SK-N-SH (cell line): Measurements from ENCODE around the gene CDC42BPG. TPM values are rescaled to one million over a fixed set of nuclear protein-coding genes. Genes with fewer than 3 reads are reported as not detected.

Source experiments
- CTCF ChIA-PET: fragments of 300-600, 350-600 bp; formaldehyde crosslinking; extraction: SDS; loops from one replicate; lab custom pipeline; 2021; lab: Yijun Ruan, JAX
- POLR2A ChIA-PET: fragments of 350-600 bp; sonication (Branson Sonifier 250); formaldehyde crosslinking; extraction: SDS; loops from one replicate; lab custom pipeline; 2020; ENCODE audit warnings: antibody characterized with exemption, inconsistent platforms; lab: Yijun Ruan, JAX
- DNase-seq: peaks from one replicate; pipeline ENCODE4 v3.0.0; 2012
- H2AFZ ChIP-seq: fragments of 200-600 bp; sonication (generic); 2 replicates; pipeline ENCODE4 v1.8.1; 2016; ENCODE audit warnings: antibody characterized with exemption, mild to moderate bottlenecking, low read depth
- H3F3A ChIP-seq: fragments of 200-600 bp; sonication (generic); replicated peaks from 2 replicates; pipeline ENCODE3; 2016; ENCODE audit warnings: antibody characterized with exemption, mild to moderate bottlenecking; ENCODE audit not compliant: insufficient read depth
- H3K27ac ChIP-seq, 2 experiments: fragments of 200-500 bp in 1 of 2; fragments of 200-600 bp in 1 of 2; sonication (Bioruptor generic) in 1 of 2; sonication (generic), shearing (Covaris generic) in 1 of 2; 2 replicates each; pipeline versions ENCODE4 v1.5.1 to v1.6.1; 2014 to 2016; ENCODE audit warnings: low read depth in 2 of 2, inconsistent platforms in 1 of 2, low read length in 1 of 2, mild to moderate bottlenecking in 1 of 2, mixed read lengths in 1 of 2
- H3K27me3 ChIP-seq: fragments of 200-600 bp; sonication (generic), shearing (Covaris generic); 2 replicates; pipeline ENCODE4 v1.6.1; 2016; ENCODE audit warnings: mixed run types; ENCODE audit not compliant: insufficient read depth
- H3K36me3 ChIP-seq, 2 experiments: fragments of 200-500 bp in 1 of 2; fragments of 200-600 bp in 1 of 2; sonication (Bioruptor generic) in 1 of 2; sonication (generic) in 1 of 2; replicated peaks in 1 of 2; 2 replicates each; pipeline versions ENCODE3 to v1.5.1; 2014 to 2016; ENCODE audit warnings: low read length in 1 of 2, mild to moderate bottlenecking in 1 of 2; ENCODE audit not compliant: insufficient read depth in 2 of 2, control insufficient read depth in 1 of 2
- H3K4me1 ChIP-seq, 2 experiments: fragments of 200-500 bp in 1 of 2; fragments of 200-600 bp in 1 of 2; sonication (Bioruptor generic) in 1 of 2; sonication (generic), shearing (Covaris generic) in 1 of 2; 2 replicates each; pipeline versions ENCODE4 v1.5.1 to v1.6.1; 2014 to 2016; ENCODE audit warnings: low read depth in 1 of 2, low read length in 1 of 2, mixed run types in 1 of 2; ENCODE audit not compliant: insufficient read depth in 2 of 2, control insufficient read depth in 1 of 2
- H3K4me2 ChIP-seq: fragments of 200-600 bp; sonication (generic), shearing (Covaris generic); 2 replicates; pipeline ENCODE4 v1.6.1; 2017; ENCODE audit warnings: mixed run types
- H3K4me3 ChIP-seq, 2 experiments: fragments of 200-500 bp in 1 of 2; fragments of 200-600 bp in 1 of 2; sonication (Bioruptor generic) in 1 of 2; sonication (generic), shearing (Covaris generic) in 1 of 2; 2 replicates each; pipeline versions ENCODE4 v1.5.1 to v1.8.1; 2014 to 2016; ENCODE audit warnings: low read depth in 2 of 2, inconsistent platforms in 1 of 2, low read length in 1 of 2, mild to moderate bottlenecking in 1 of 2, mixed read lengths in 1 of 2, moderate library complexity in 1 of 2
- H3K79me2 ChIP-seq: fragments of 200-600 bp; sonication (generic); 2 replicates; pipeline ENCODE4 v1.8.1; 2017; ENCODE audit warnings: mild to moderate bottlenecking; ENCODE audit not compliant: insufficient read depth
- H3K9ac ChIP-seq: fragments of 200-600 bp; sonication (generic); 2 replicates; pipeline ENCODE4 v1.6.1; 2017; ENCODE audit warnings: mixed run types
- H3K9me2 ChIP-seq: fragments of 200-600 bp; sonication (generic); 2 replicates; pipeline ENCODE4 v1.6.1; 2017; ENCODE audit warnings: mixed run types
- H3K9me3 ChIP-seq: fragments of 200-600 bp; sonication (generic); 2 replicates; pipeline ENCODE4 v1.6.1; 2017; ENCODE audit warnings: mixed run types, mild to moderate bottlenecking, moderate library complexity
- H4K20me1 ChIP-seq: fragments of 200-600 bp; sonication (generic); 2 replicates; pipeline ENCODE4 v1.6.1; 2017; ENCODE audit warnings: mild to moderate bottlenecking, mixed run types; ENCODE audit not compliant: insufficient read depth
- GABPA ChIP-seq: IDR thresholded peaks from 2 replicates; pipeline ENCODE4 v1.4.0; 2012; ENCODE audit warnings: low read depth, mild to moderate bottlenecking
- GATA2 ChIP-seq: sonication (generic); formaldehyde crosslinking; IDR thresholded peaks from 2 replicates; pipeline ENCODE4 v1.5.0; 2020; ENCODE audit warnings: mild to moderate bottlenecking, missing genetic modification reagents
- RFX5 ChIP-seq: IDR thresholded peaks from 2 replicates; pipeline ENCODE4 v1.6.1; 2012; ENCODE audit warnings: mild to moderate bottlenecking, improper control_type of control experiment, low read length
- WGBS: methylation state at CpG from one replicate; pipeline ENCODE4 v1.1.6; 2017; ENCODE audit warnings: low lambda C conversion rate; 5-methylcytosine and 5-hydroxymethylcytosine counted together
- polyA plus RNA-seq, 3 experiments: library from polyadenylated mRNA; depleted of rRNA; stranded (reverse); fragments of >200 nt; gene quantifications; 2 replicates each; pipeline ENCODE4 v1.2.3, GENCODE V29; 2012
- TF ChIP-seq, protein P1 (sequence below): fragments of 150-350 bp; IDR thresholded peaks from 2 replicates; pipeline ENCODE4 v1.6.1; 2016; ENCODE audit warnings: mild to moderate bottlenecking, low read depth, low read length
- TF ChIP-seq, protein P2 (sequence below): fragments of 200-600 bp; sonication (generic); IDR thresholded peaks from 2 replicates; pipeline ENCODE4 v1.6.1; 2017; ENCODE audit warnings: antibody characterized with exemption, mild to moderate bottlenecking, moderate library complexity

Gene CDC42BPG
- polyA plus RNA-seq, 1 of the 3 experiments (the other 2 are of a cell fraction) = 0.33 TPM

DNA sequence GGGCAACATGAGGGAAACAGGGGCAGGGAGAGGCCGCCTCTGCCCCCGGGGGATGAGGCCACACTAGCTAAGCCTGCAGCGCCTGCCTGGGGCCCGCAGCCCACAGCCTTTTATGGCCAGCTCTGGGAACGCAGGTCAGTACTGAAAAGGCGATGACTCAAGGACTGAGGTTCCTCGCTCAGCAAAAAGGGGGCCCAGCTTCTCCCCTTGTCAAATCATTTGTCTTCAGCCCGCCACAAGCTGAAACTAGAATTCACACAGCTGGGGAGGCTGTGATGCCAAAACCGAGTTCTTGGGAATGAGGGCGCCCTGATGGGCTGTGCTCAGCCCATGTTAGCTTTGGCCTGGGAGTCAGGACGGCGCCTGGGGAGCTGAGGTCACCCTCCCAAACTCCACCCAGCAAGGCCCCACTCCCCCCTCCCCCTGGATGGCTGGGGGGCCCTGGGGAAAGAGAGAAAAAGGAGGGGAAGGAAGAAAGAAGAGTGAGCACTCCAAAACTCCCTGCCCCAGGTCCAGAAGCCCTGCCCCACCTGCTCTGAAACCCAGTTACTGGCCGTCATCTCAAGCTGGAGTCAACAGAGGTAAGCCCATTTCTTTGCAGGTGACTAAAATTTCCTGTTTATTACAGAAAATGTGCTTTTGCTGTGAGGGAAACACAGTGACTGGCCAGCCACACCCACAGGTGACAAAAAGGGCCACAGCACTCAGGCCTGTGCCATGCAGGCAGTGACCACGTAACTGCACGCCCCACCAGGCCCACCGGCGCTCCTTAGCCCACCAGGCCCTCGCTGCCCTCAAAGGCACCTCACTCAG lies 20.2 kb upstream of the CDC42BPG start:
- peaks cover 78% of the 10 kb centered on the region for H4K20me1 ChIP-seq
- peaks cover 6 to 11% of the 10 kb centered on the region in 2 experiments; a peak in 3 of 4 replicates for H3K4me1 ChIP-seq
- H3K27me3 ChIP-seq = no peaks in the 10 kb centered on the region
- WGBS = 76% methylated on average over 8 of the region's 18 CpGs
- H3K36me3 ChIP-seq = peaks cover 1 to 7% of the 10 kb centered on the region in 2 experiments
- TF ChIP-seq GATA2 (CRISPR knock-in tag) = no peak
- H3K9ac ChIP-seq = no peak overlapping the region
- DNase-seq = no peak
- peaks cover 92% of the 10 kb centered on the region for H3K79me2 ChIP-seq
- H3F3A ChIP-seq = peaks cover 15% of the 10 kb centered on the region
- no peak overlapping the region; the same call in 1 of the 2 replicates for H3K4me2 ChIP-seq
- peak overlapping the region in 1 of 2 experiments; percentile 12; a peak in 1 of 4 replicates for H3K27ac ChIP-seq
- no peaks in the 10 kb centered on the region for H3K9me2 ChIP-seq
- H2AFZ ChIP-seq = no peak overlapping the region
- no peak overlapping the region for H3K4me3 ChIP-seq
- ChIA-PET POLR2A (interaction anchor here (1.0 kb wide), 1 partner anchor 28 kb away, joined by 3 read pairs; no protein-coding TSS in a partner anchor), CTCF (interaction anchor here (0.7 to 5.3 kb wide), 12 partner anchors 8 to 29 kb away, joined by 3 to 40 read pairs (median 5); partner anchors contain the start of genes CDC42BPG and EHD1)
- no peaks in the 10 kb centered on the region for H3K9me3 ChIP-seq

DNA sequence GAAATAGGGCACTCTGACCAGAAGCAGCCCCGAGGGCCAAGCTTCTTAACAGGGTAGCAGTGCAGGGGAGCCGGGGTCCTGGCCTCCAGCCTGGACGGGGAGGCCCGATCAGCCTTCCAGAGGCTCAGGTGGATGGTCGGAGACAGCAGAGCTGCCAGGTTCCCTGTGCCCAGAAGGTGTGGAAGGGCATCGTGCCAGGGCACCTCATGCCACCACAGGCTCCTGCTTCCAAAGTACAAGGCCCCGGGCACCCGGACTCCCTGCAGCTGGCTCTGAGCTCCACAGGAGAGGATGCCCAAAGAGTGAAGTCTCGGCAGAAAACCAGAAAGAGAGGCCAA lies 19.7 kb upstream of the CDC42BPG start:
- Histone ChIP-seq H3K9ac (no peak overlapping the region), H3K27ac (peak overlapping the region in 1 of 2 experiments; percentile 6; a peak in 1 of 4 replicates), H4K20me1 (peaks cover 73% of the 10 kb centered on the region), H3F3A (peaks cover 10% of the 10 kb centered on the region), H2AFZ (no peak overlapping the region), H3K4me2 (no peak overlapping the region; the same call in 1 of the 2 replicates), H3K79me2 (peaks cover 91% of the 10 kb centered on the region), H3K36me3 (peaks cover 4 to 7% of the 10 kb centered on the region in 2 experiments), H3K4me3 (no peak overlapping the region), H3K27me3 (no peaks in the 10 kb centered on the region), H3K9me2 (no peaks in the 10 kb centered on the region), H3K4me1 (peaks cover 5 to 6% of the 10 kb centered on the region in 2 experiments; a peak in 3 of 4 replicates), H3K9me3 (no peaks in the 10 kb centered on the region)
- TF ChIP-seq RFX5 (no peak), GABPA (no peak)
- TF ChIP-seq, protein P1, sequence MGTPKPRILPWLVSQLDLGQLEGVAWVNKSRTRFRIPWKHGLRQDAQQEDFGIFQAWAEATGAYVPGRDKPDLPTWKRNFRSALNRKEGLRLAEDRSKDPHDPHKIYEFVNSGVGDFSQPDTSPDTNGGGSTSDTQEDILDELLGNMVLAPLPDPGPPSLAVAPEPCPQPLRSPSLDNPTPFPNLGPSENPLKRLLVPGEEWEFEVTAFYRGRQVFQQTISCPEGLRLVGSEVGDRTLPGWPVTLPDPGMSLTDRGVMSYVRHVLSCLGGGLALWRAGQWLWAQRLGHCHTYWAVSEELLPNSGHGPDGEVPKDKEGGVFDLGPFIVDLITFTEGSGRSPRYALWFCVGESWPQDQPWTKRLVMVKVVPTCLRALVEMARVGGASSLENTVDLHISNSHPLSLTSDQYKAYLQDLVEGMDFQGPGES = no peak
- TF ChIP-seq, protein P2, sequence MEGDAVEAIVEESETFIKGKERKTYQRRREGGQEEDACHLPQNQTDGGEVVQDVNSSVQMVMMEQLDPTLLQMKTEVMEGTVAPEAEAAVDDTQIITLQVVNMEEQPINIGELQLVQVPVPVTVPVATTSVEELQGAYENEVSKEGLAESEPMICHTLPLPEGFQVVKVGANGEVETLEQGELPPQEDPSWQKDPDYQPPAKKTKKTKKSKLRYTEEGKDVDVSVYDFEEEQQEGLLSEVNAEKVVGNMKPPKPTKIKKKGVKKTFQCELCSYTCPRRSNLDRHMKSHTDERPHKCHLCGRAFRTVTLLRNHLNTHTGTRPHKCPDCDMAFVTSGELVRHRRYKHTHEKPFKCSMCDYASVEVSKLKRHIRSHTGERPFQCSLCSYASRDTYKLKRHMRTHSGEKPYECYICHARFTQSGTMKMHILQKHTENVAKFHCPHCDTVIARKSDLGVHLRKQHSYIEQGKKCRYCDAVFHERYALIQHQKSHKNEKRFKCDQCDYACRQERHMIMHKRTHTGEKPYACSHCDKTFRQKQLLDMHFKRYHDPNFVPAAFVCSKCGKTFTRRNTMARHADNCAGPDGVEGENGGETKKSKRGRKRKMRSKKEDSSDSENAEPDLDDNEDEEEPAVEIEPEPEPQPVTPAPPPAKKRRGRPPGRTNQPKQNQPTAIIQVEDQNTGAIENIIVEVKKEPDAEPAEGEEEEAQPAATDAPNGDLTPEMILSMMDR = no peak
- ChIA-PET POLR2A (interaction anchor here (1.0 kb wide), 1 partner anchor 29 kb away, joined by 3 read pairs; no protein-coding TSS in a partner anchor), CTCF (interaction anchor here (0.7 to 5.3 kb wide), 10 partner anchors 9 to 30 kb away, joined by 3 to 40 read pairs (median 6); partner anchors contain the start of genes CDC42BPG and EHD1)
- 88% methylated on average over 5 of the region's 9 CpGs for WGBS
- no peak for DNase-seq
